ENCODE measurements around the gene SLC6A20.

Gene SLC6A20, protein sequence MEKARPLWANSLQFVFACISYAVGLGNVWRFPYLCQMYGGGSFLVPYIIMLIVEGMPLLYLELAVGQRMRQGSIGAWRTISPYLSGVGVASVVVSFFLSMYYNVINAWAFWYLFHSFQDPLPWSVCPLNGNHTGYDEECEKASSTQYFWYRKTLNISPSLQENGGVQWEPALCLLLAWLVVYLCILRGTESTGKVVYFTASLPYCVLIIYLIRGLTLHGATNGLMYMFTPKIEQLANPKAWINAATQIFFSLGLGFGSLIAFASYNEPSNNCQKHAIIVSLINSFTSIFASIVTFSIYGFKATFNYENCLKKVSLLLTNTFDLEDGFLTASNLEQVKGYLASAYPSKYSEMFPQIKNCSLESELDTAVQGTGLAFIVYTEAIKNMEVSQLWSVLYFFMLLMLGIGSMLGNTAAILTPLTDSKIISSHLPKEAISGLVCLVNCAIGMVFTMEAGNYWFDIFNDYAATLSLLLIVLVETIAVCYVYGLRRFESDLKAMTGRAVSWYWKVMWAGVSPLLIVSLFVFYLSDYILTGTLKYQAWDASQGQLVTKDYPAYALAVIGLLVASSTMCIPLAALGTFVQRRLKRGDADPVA
- total RNA-seq, result 0 to 0.27 (median 0.22) reads per million in 4 experiments

DNA sequence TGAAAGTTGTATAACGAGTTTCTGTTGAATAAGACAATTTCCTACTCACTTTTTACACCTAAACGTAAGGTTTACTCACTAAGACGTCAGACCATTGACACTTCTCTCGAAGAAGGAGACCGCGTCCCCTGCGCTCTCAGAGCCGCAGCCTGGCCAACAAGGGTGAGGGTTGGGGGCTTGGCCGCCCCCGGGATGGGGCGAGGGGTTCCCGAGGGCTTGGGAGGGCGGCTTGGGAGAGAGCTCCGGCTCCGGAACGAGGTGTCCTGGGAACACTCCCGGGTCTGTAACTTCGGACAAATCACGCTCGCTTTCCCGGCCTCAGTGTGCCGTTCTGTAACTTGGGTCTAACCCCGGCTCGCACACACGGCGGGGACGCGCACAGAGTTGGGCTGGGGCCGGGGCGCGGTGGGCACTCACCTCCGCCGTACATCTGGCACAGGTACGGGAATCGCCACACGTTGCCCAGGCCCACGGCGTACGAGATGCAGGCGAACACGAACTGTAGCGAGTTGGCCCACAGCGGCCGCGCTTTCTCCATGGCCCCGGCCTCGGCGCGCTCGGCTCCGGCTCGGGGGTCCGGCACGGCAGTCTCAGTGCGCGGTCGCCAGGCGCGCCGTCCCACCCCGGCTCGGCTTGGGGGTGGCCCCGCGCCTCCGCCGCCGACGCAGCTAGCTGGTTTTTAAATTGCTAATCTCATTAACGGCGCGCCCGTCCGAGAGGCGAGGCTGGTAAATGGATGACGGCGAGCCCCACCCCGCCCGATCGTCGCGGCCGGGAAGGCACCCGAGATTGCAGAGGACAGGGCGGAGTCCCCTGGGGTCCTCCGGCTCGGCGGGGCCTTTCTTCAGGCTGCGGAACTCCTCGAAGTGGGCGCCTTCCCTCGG lies at the start of gene SLC6A20:
Gene SLC6A20 (minus strand): TSS at position 655 of the 884 bp plus-strand sequence. CDS start 117 bp downstream, at position 538.
- no peak for DNase-seq

DNA sequence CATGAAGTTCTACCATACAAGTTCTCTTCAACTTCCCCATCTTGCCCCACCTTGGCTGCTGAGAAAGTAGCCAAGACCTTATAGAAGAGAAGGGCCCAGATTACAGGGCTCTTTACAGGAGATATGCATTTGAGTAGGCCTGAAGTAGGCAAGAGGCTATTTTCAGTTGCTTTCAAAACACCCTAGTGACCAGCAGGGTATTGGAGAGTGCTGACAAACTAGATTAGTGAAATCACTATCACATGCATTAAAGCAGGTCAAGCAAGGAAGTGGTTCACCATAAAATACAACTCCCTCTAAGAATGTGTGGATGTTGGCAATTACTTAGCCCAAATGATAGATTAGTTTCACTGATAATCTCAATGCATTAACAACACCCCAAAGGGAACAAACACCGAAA lies 48.3 kb upstream of the SLC6A20 start:
- DNase-seq, result no peak

GRCh38 chr3:45842851-45843625 lies 46.7 kb upstream of the SLC6A20 start:
- no peak for DNase-seq

DNA sequence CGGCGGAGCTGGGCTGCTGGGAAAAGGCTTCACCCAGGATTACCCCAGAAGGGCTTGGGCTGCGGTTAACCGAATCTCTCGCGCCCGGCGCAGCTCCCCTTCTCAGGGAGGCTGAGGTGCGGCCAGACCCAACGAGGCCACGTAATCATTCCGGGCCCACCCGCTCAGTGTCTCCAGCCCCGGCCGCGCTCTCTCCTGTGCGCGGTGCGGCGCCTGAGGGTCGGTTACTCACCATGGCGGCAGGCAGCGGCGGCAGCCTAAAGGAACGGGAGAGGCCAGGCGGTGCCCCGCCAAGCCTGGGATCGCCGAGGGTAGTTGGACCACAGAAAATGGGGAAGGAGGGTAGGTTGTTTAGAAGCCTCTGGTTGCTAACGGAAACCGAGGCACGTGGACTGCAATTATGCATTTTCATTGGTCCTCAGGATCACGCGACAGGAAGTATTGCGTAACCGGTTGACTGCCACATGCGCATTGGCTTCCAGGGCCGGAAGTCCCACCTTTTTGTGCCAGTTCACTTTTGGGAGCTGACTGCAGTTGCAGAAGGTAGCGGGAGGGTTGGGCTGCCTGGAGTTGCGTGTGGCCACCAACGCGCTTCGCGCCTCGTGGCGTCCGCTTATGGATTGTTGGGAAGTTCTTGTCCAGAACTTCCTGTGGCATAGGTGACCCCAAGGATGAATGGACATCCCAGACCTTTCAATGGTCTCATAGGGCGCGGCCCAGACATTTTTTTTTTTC lies 45.6 kb upstream of the SLC6A20 start, which contains the start of gene LZTFL1:
Gene LZTFL1 (minus strand): TSS at position 363 of the 735 bp plus-strand sequence. CDS start 128 bp downstream, at position 235.
- DNase-seq, result peak; percentile 81

DNA sequence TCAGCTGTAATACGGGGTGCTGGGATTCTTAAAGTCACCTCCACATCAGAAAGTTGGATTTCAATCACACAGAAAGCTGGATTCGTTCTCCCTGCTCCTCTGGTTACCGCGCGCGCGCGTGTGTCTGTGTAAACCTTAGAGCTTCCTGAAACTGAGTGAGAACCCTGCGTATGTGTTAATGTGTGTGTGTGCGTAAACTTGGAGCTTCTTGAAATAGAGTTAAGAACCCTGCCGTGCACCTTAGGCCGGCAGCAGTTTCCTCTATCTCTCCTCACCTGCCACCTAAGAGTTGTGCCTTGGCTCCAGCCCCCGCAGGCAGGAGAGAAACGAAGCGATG lies 45.1 kb upstream of the SLC6A20 start:
- peak; percentile 33 for DNase-seq

DNA sequence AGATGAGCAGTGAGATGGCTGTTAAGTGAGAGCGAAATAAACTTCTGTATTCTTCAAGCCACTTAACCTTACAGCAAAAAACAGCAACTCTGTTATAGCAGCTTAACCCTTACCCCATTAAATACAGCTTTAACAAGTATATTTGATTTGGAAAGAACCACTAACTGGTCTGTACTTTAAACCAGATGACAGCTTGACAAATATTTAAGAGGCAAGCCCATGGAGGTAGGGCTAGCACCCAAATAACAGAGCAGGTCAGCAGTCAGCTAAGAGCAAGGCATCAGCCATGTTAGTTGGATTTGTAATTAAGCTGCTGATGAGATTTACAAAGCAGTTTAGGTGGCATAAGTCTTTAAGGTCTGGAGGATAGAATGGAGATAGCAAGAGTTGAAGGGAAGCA lies 42.1 kb upstream of the SLC6A20 start:
- DNase-seq, result no peak

DNA sequence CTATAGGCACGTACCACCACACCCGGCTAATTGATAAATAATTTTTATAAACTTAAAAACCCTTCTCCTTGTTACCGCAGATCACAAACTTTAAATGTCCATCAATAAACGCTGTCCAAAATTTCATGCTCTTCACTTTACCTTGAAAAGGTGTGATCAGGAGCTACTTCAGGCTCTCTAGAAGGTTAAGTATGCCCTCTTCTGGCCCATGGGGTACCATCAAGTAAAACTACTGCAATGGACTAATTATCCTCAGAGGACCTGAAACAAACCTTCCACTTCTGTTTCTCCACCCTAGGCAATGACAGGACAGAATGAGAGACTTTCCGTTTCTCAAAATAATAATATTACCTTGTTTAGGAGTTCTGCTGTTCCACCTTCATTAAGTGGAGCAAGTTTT lies 36.4 kb upstream of the SLC6A20 start:
- DNase-seq, result no peak

GRCh38 chr3:45830121-45830520 lies 33.8 kb upstream of the SLC6A20 start:
- DNase-seq, result no peak

DNA sequence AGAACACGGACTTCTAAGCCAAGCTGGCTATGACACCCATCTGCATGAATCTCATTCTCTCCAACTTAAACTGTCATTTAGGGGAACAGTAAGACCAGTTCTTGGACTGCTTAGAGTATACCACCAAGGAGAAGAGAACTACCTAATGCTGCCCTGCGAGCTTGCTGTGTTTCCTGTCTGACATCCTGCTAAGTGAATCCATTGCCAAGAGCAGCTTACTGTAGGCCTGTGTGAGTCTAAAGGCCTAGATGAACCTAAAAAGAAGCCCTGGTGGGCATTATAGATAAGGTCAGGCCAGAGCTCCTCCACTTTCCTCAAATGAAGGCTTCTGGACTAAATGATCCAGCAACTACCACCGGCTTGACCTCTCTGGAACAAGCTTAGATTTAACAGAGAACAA lies 30.6 kb upstream of the SLC6A20 start:
- no peak for DNase-seq

DNA sequence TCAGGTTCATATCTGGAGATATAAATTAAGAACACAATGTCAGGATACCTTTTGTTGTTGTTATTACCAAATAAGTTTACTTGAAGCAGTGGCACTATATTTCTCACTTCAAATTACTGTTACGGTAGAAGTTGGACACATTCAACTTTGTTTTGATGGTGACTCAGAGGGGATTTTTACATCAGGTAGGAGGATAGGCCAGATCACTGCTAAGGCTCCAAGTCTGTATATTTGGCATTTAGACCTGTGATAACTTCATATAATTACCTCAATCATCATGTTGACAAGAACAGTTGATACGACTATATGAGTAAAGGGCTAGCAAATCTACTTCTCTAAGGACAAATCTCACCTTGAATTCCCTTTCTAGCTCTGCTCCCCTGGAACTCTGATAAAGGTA lies 30.0 kb upstream of the SLC6A20 start:
- DNase-seq, result no peak

- no peak for DNase-seq
These were observed 24.8 kb upstream of the SLC6A20 start for GRCh38 chr3:45821127-45821526.

GRCh38 chr3:45819543-45819942 lies 23.2 kb upstream of the SLC6A20 start:
- no peak for DNase-seq

DNA sequence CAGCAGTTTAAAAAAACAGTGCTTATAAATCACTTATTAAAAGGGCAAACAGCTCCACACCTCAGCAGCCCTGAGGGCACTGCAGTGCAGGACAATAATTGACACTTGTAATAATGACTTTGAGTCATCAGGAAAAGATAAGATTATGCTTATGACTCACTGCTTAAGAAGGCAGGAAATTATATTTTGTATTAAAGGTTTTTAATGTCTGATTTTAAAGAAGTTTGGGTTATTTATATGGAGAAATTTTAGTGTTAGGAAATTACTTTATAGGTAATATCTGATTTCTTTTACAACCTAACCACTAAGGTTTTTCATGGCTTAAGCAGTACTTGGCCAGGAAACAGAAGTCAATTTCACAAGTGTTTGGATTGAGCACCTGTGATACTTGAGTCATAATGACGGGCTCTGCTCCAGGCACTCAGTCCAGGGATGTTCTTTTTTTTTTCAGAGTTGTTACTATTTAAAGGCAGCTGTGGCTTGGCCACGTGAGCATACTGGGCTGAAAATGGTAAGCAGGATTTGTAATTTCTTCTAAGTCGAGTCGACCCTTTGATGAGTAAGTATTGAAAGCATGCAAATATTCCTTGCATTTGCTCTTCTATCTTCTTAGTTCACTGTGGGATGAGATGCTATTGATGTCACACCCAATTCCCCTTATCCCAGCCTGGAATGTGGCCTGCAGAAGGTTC lies 21.6 kb upstream of the SLC6A20 start:
- no peak for DNase-seq

DNA sequence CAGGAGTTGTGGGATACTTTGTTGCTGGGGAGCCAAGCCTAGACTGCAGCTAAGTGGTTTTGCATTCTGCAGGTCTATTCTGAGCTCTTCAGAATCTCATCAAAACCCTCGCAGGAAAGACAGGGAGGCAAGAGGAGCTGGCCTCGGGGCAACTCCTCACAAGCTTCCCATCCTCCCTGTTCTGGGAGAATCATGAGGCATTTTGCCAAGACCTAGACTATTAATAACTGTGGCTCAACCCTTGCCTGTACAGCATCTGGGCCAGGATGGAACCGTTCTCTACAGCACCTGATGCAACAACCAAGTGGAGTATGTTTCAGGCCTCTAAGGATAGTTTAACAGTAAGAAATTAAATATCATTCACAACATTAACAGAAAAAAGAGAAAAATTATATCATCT lies 20.2 kb upstream of the SLC6A20 start:
- no peak for DNase-seq

DNA sequence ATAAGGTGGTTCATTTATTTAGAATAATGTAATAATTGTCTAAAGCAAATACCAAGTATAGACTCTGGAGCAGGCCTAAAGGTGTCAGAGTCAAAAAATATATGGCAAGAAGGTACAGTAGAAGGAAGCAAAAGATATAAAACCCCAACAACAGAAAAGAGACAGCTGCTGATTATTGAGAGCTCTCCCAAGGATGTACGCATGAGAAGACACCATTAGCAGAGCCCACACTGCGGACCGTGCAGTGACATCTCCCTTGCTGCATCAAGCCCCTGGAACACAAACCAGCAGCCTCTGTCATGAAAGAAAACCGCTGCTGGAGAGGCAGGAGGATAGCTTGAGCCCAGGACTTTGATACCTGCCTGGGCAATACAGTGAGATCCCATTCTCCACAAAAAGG lies 18.0 kb upstream of the SLC6A20 start:
- DNase-seq, result no peak

- no peak for DNase-seq
These were observed 11.6 kb upstream of the SLC6A20 start for GRCh38 chr3:45807681-45808540.

DNA sequence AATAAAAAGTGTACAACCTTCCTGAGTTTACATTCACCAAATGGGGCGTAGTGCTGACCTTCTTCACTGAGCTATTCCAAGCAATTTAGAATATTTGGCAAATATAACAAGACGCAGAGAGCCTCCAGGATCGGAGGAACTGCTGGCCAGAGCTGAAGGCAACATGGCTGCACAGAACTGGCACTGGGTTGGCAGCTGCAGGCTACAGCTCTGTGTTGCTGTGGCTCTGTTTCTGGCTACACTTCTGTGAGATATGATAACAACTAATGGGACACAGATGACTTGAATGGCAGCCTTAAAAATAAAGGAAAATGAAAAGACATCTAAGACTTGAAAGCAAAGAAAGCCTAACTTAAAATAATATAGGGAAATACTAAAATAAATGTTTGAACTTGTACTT lies 10.8 kb upstream of the SLC6A20 start:
- no peak for DNase-seq

GRCh38 chr3:45806072-45806471 lies 9.7 kb upstream of the SLC6A20 start:
- no peak for DNase-seq

DNA sequence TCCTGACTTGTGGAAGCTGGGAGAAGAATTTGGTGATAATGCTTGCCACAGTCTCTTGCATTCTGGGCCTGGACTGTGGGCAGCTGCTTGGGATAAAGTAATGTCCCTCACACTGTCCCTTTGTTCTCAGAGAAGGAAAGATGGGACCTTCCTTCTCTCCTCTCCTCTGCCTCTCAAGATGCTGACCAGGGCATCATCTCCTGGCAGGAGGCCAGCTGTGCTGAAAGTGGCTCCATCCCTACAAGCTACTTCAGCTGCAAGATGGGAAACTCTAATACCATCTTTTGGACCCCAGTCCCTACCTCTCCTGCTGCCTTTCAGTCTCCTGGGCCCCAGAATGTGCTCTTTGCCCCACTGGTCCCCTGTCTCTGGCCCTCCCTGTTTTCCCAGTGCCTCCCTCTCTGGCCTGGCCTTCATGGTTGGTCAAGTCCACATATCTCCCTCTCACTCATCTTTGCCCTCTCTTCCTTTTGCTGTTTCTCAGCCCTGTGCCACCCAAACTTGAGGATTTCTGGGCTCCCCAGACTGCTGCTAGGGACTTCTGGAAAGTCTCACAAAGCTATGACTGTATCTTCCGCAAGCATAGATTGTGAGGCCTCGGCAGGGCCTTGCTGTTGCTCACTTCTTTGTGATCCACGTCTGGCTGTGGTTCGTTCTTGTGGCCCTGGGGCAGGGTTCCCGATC lies 7.1 kb upstream of the SLC6A20 start:
- DNase-seq, result no peak

DNA sequence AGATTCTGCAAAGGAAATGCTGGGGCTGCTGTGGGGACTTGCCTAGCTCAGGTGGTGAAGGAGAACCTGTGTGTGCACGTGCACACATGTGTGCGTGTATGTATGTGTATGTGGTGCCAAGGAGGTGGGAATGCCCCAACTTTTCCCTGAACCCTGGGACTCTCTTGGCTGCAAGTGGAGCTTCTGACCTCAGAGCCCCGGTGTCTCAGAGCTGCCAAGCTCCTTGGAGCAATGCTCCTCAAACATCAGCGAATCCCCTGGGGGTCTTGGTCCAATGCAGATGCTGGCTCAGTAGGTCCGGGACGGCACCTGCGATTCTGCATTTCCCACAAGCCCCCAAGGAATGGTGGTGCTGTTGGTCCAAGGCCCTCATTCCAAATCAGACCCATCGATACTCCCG lies 5.8 kb upstream of the SLC6A20 start:
- DNase-seq, result no peak
